SIG-M5 treated with dmso at 0.1 percent for 504 hours (cell line): ENCODE results near the gene CDH23.

ENCODE experiments used
- DNase-seq: peaks from one replicate; lab custom pipeline; 2025; ENCODE audit not compliant: unreplicated experiment; lab: John Stamatoyannopoulos, UW

CDH23 gene

DNA sequence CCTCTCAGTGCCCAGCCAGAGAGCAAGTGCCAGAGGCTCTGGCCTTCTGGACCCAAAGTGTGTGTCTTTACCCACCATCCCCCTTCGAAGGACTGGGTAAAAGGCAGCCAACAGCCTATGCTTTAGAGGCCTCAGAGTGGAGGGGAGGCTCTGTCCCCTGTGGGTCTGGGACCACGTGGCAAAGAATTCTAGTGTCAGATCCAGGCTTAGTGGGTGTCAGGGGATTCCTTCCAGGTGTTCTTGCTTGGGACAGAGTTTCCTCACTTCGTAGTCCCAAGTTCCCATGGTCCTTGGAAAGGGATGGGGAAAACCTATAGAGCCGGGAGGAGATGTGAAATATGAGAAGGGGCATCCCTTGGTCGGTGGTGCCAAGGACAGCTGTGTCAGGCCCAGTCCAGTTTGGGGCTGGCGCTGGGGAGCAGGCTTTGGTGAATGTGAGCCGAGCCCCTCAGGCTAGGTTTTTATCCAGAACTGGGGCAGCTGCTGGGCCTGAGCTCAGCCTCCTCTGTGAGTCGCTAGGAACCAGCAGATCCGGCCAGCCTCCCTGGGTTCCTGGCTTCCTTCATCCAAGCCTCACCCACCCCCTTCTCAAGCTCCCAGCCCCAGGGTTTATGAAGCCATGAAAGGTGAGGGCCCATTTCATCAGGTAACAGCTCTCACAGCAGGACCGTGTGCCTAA lies 251.7 kb downstream of the CDH23 start:
- no peak for DNase-seq

DNA sequence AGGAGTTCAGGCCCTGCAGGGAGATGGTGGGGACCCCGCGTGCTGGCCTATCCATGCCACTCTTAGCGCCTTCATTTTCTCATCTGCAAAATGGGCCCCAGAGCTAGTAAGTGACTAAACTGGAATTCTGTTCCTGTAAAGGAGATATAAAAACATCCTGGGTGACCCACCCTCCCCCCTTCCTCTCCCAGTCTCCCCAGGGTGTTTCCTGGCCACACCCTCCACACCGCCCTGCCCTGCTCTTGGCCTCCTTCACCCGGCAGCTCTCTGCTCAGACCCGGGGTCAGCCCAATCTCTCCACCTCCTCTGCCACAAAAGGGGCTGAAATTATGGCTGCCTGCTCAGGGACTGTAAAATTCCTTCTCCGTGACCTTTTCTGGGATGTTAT lies 252.2 kb downstream of the CDH23 start:
- DNase-seq: no peak

DNA sequence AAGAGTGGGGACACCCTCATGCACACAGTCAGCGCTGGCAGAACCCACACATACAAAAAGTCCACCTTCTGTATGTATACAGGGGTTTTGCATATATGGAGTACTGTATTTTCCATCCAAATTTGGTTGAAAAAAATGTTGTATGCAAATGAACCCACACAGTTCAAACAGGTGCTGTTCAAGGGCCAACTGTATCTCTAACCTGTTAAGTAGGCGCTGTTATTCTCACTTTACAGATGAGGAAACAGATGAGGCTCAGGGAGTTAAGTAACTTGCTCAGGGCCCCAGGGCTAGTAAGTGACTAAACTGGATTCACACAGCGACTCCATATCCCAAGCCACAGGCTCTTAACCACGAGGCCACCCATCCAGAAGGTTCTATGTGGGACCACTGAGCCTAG lies 252.9 kb downstream of the CDH23 start:
- DNase-seq: peak; percentile 17

DNA sequence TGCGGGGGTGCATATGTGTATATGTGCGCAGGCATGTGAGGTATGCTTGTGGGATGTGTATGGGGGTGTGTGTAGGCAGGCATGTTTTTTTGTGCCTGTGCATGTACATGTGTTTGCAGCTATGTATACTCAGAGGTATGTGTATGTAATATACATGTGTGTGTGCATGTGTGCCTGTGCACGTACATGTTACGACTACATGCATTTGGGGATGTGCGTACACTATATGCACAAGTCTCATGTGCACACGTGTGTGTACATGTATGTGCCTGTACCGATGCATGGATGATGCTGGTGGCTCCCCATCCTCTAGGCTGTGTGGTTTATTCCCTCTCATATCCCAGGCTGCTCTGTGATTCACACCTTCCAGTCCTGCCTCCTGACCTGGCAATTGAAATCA lies 253.7 kb downstream of the CDH23 start:
- DNase-seq: no peak

DNA sequence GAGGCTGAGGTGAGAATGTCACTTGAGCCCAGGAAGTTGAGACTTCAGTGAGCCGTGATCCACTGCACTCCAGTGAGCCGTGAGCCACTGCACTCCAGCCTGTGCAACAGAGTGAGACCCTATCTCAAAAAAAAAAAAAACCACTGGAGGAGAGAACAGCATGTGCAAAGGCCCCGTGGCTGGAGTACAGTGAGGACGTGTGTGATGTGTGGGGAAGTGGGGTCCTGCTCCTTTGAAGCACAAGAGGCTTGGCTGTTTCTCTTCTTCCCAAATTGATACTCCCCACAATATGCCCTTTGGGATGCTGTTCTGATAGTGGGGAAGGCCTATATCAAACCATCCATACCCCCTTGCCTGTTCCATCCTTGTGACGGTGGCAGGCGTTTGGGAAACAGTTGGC lies 254.7 kb downstream of the CDH23 start:
- DNase-seq: no peak

DNA sequence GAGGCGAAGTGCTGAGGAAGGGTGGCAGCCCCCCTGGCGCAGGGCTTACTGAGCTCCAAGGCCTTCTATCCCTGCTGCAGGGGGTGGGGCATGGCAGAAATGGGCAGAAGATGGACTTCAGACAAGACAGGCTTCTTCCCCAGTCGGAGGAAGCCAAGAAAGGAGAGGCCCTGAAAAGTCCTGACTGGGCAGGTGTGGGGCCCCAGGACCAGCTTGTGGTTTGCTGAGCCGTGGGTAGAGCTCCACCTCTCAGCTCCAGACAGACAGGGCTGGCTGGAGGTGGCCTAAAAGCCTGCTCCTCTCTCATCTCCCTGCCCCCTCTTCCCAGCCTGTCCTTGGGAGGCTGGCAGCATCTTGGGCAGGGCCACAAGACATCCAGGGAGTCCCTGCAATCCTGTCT lies 255.2 kb downstream of the CDH23 start:
- no peak for DNase-seq

DNA sequence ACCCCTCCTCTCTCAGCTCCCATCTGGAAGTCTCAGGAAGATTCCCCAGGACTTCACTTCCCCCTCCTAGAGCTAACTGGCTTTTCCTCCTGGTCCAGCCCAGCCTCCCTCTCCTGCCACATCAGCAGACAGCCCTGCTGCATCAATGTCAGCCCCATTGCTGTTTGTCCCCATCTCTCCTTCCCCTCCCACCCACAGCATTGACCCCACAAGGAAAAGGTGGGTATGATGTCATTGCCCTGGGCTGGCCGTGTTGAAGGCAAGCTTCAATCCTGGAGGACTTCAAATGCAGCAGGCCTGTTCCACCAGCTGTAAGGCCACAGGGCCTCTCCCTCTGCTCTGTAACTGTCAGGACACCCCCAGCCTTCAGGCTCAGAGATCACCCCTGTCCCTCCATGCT lies 256.3 kb downstream of the CDH23 start:
- no peak for DNase-seq

DNA sequence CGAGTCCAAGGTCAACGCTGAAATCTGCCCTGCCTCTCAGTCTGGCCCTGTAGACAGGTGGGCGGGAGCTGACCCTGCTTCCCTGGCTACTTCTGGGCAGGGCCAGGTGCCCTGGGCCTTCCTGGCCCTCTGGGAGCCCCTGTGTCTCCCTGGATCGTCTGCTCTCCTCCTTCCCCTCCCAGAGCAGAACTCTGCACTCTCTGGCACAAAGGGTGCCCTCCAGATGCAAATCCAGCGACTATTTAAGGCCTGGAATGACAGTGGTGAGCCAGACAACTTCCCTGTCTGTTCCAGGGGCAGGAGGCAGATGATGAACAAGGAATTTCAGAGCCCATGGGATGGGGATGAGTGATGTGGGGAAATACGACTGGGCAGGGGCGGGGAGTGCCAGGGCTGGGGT lies 259.5 kb downstream of the CDH23 start:
- no peak for DNase-seq

DNA sequence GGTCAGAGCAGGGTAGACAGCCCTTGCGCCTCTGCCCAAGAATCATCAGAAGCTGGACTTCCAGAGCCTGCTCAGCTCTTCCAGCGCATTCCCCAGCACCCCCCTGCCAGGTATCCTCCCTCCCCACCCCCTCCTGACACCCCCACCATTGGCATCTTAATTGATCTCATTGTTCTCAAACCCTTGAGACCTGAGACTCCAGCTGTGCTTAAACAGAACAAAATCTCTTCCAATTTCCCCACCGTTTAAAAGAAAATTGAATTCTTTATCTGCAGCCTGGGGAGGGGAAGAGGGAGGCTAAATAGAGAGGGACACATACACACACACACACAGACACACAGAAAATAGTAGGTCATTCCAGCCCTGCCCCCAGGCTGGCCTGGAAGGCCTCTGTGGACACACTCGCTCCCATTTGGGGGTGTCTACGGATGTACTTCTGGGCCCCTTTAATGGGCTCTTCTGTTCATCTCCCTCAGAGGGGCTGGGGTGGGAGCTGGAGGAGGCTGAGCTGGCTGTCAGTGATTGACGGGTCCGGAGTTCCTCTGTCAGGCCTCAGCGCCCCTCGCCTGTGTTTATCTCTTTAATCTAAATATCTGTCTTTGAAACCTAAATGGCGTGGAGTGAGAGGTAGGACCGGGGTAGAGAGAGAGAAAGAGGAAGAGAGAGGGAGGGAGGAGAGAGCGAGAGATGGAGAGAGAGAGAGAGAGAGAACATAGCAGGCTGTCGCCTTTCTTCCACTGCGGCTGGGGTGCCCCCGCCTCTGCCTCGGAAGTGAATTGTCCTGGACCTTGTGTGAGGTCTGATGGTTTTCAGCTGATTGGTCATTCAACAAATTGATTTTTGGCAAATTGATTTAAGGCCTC lies 261.1 kb downstream of the CDH23 start:
- no peak for DNase-seq

DNA sequence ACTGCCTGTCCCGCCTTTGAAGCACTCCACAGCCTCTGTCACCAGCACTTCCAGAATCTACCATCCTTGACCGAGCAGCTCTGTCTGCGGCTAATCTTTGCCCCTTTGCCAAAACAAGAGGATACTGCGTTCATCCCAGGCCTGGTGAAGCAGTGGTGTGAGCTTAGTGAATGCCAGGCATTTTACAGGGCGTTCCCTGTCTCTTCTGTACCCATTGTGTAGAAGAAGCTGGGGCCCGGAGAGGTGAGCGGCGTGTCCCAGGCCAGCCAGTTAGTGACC lies 261.7 kb downstream of the CDH23 start:
- DNase-seq: no peak

DNA sequence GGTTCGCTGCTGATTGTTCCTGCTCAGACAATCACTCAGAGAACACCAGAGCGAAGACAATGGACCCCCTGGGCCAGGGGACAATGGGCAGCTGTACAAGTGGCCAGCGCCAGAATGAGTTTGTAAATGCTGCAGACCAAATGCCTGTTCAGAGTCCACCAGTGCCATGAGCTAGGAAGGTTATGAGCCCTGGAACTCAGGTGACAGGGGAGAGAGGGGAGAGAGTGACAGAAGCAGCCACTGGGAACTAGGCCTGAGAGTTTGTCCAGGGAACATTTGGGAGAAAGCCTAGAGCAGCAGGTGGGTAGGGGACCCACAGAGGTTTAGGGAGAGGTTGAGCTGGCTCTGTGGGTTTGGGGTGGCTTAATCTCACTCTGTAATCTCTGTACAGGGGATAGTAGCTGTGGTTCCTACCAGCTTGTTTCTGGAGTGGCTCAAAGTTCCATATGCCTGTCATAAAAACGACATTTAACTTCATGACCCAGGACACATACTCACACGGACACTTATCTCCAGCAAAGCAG lies 262.5 kb downstream of the CDH23 start:
- DNase-seq: no peak

DNA sequence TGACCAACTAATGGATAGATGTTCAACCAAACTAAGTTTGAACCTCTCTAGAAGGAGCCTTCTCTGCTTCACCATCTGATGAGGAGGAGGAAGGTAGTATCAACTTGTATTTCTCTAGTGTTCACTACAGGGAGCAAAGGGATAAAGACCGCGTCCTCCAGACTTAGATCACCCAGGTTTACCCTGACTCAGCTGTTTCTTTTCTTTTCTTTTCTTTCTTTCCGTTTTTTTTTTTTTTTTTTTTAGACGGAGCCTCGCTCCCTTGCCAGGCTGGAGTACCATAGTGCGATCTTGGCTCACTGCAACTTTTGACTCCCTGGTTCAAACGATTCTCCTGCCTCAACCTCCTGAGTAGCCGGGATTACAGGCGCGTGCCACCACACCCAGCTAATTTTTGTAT lies 263.0 kb downstream of the CDH23 start:
- no peak for DNase-seq

DNA sequence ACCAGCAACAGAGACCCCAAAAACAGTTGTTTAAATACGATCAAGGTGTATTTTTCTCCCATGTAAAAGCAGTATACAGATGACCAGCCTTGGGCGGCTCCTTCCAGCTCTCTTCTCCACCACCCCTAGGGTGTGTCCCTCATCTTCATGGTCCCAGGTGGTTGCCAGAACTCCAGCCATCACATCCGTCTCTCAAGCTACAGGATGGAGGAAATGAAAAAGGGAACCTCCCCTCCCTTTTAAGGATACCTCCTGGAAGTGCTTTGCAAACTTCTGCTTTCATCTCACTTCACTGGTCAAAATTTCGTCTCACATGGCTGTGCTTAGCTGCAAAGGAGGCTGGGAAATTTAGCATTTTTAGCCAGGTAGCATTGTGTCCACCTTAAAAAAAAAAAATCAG lies 263.6 kb downstream of the CDH23 start:
- DNase-seq: peak; percentile 6

DNA sequence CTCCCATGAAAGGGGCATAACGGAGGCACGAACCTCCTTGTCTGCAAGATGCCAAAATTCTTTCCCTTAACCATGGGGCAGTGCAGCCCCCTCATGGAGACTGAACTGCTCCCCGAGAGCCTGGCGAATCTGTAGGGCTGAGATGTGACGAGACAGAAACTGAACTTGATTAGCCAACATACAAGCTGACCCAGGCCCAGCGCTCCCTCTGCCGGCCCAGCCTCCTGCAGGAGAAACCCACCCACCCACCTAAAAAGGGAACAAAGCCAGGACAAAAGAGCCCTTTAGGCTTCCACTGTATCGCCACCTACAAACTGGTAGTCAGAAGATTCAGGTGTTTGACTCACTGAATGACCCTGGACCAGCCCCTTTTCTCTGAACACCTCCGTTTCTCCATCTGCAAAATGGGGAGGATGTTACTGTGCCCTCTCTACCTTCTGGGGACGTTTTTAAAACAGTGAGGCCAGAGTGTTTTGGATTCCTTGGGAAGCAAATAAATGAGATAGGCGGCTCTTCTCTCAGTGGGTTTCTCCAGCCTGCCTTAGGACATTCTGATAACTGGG lies 264.4 kb downstream of the CDH23 start:
- no peak for DNase-seq

DNA sequence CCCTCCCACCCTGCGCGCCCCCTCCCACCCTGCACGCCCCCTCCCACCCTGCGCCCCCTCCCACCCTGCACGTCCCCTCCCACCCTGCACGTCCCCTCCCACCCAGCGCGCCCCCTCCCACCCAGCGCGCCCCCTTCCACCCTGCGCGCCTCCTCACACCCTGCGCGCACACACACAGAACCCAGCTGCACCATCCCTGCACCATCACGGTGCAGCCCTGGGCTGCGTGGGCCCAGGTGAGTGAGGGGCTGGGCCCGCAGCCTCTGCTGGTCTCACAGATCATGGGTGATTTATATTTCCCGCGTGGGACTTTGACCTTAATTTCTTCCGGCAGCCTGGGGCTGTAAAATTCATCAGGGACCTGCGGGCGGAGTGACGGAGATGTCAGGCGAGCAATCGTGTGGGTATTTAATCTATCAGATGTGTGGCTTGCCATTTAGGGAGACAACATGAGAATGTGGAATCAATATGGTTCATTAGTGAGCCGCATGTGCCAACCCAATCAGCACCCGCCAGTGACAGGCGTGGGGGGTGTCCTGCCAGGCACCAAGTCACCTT lies 265.1 kb downstream of the CDH23 start:
- DNase-seq: no peak

DNA sequence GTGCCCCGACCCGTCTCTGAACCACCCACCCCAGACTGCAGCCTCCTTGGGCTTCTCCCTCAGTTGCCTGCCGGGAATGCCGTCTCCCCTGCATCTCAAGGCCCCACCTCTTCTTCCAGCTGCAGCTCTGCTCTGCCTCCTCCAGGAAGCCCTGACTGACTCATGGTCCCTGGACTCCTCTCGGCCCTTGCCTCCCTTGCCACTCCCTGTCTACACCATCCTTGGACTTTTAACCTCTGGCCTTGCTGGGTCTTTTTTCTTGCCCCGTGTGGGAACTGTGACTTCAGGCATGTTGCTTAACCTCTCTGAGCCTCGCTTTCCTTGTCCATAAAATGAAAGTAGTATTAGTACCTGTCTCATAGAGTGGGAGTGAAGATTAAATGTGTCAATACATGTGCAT lies 266.6 kb downstream of the CDH23 start:
- DNase-seq: no peak

DNA sequence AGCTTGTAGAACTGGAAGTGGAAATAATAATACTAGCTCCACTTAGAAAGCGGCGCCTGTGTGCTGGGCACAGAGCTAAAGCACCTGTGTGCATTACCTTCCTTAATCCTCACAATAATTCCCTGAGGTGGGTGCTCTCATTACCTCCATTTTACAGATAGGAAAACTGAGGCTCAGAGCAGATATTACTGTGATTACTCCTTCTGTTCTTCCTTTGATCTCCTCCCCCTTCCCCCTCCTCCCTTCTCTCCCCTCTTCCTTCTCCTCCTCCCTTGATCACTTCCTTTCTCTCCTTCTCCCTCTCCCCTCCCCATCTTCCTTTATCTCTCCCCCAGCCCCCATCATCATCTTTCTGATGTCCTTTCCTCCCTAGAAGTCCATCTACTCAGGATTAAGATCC lies 267.9 kb downstream of the CDH23 start:
- DNase-seq: no peak

DNA sequence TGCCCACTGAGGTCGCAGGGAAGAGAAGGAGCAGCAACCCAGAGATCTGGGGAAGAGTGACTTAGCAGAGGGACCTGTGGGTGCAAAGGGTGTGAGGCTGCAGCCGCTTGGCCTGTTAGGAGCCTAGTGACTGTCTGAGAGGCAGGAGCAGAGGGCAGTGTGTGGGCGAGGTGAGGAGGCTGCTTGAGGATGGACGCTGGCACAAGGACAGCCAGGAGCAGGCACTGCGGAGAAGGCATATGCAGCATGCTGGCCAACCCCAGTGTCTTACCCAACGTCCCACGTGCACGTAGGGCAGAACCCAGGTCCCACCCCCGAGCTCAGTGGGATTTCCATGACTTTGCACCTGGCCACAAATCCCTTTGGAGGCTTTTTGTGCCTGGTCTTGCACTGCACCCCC lies 268.7 kb downstream of the CDH23 start:
- DNase-seq: no peak

DNA sequence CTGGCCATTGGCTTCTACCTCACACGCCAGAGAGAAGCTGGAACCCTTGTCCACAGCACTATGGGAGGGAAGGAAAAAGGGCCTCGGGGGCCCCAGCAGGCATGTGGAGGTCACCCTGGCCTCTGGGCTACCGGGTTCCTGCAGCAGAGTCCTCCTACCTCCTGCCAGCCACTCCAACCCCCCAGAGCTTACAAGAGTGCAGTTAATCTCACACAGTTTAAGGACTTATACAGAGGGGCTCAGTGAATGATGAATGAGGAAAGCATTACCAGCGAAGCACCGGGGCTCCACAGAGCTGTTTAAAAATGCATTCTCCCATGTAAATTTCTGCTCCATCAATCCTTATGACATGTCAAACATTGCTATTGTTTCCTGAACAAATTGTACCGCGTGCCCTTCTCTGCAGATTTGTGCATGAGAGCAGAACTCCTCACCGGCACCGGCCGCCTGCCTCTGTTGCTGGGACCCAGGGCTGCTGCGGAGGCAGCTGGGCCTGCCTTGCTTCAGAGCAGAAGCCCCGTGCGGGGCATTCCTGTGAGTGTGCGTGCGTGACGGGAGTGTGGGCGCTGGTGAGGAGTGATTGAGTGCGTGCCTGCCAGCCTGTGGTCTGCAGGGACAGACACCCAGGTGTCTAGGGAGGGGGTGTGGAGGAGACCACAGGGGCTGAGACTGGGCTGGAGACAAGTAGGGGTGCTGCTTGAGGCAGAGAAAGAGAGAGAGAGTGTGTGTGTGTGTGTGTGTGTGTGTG lies 270.1 kb downstream of the CDH23 start:
- no peak for DNase-seq

DNA sequence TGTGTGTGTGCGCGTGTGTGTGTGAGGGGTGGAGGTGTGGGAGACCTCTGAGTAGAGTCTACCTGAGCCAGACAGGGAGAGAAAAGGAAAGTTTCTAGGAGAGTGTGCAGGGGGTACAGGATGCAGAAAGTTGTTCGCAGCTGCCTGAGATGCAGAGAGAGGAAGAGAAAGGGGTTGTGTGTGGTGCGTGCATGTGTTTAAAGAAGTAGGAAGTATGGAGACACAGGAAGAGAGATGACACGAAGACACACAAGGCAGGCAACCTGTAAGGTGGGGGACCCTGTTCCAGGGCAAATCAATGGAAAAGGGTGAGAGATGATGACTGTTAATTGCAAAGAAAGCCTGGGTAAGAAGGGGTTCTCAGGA lies 270.6 kb downstream of the CDH23 start:
- peak; percentile 23 for DNase-seq
